Measurements from ENCODE around the gene PREX1. TPM values are rescaled to one million over a fixed set of nuclear protein-coding genes. Genes with fewer than 3 reads are reported as not detected.

Gene PREX1
- total and polyA plus RNA-seq, 2 donors (not counting 1 experiment from before 2014, with no cell fraction given): 1.0 to 3.1 TPM

DNA sequence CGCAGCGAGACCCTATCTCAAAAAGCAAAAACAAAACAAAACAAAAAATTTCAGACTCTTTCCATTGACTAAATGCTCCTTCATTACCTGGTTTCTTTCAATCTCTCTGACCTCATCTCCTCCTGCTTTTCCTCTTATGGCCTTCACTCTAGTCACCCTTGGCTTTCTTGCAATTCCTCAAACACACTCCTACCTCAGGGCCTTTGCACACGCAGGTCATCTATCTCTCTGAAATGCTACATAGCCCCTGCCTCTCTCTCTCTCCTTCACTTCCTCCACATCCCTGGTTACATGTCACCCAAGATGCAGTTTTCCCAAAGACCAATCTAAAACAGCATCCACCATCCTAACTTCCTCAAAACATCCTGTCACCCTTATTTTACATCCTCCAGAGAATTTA is 96.8 kb downstream of the PREX1 start:
- Histone ChIP-seq H3K9me3 (ENCODE audit: control insufficient read depth, insufficient read depth, low read depth, low read length) (no peaks in the 10 kb centered on the region), H3K79me2 (ENCODE audit: control insufficient read depth, insufficient read depth, low read length) (no peaks in the 10 kb centered on the region), H3K4me1 (ENCODE audit: control insufficient read depth, extremely low read depth, insufficient read depth, low read length) (peaks cover under 1% of the 10 kb centered on the region), H3K4me2 (ENCODE audit: extremely low read depth, insufficient read depth, low read length) (no peak overlapping the region), H2AFZ (ENCODE audit: low read length) (no peak overlapping the region), H3K36me3 (ENCODE audit: control insufficient read depth, insufficient read depth, low read length) (no peaks in the 10 kb centered on the region), H3K27me3 (ENCODE audit: control insufficient read depth, insufficient read depth, low read length) (no peaks in the 10 kb centered on the region), H3K4me3 (replicated peaks in 1 of 4; ENCODE audit: control extremely low read depth in 1 of 4, insufficient read depth in 1 of 4, low read depth in 3 of 4, low read length in 4 of 4) (no peak overlapping the region), H3K27ac (ENCODE audit: insufficient read depth, low read length) (no peak overlapping the region), H4K20me1 (ENCODE audit: control insufficient read depth, extremely low read depth, insufficient read depth, low read length) (no peaks in the 10 kb centered on the region), H3K9ac (ENCODE audit: insufficient read depth, low read length) (no peak overlapping the region)
- DNase-seq (ENCODE audit: low read depth in 2 of 2): no peak
- TF ChIP-seq, protein P1, sequence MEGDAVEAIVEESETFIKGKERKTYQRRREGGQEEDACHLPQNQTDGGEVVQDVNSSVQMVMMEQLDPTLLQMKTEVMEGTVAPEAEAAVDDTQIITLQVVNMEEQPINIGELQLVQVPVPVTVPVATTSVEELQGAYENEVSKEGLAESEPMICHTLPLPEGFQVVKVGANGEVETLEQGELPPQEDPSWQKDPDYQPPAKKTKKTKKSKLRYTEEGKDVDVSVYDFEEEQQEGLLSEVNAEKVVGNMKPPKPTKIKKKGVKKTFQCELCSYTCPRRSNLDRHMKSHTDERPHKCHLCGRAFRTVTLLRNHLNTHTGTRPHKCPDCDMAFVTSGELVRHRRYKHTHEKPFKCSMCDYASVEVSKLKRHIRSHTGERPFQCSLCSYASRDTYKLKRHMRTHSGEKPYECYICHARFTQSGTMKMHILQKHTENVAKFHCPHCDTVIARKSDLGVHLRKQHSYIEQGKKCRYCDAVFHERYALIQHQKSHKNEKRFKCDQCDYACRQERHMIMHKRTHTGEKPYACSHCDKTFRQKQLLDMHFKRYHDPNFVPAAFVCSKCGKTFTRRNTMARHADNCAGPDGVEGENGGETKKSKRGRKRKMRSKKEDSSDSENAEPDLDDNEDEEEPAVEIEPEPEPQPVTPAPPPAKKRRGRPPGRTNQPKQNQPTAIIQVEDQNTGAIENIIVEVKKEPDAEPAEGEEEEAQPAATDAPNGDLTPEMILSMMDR (conservative IDR thresholded peaks at IDR 0.05 in 1 of 2, IDR thresholded peaks at IDR 0.05 in 1 of 2; ENCODE audit: low read depth in 1 of 2, low read length in 2 of 2): no peak
- no peak for TF ChIP-seq EZH2 (IDR thresholded peaks at IDR 0.05; ENCODE audit: low read length, missing control alignments)

- Histone ChIP-seq H2AFZ (ENCODE audit: low read length) (no peak overlapping the region), H3K27ac (ENCODE audit: insufficient read depth, low read length) (no peak overlapping the region)
Observed at GRCh38 chr20:48729538-48729937, 98.3 kb downstream of the PREX1 start.

GRCh38 chr20:48728042-48728825 is 99.6 kb downstream of the PREX1 start:
- Histone ChIP-seq H4K20me1 (ENCODE audit: control insufficient read depth, extremely low read depth, insufficient read depth, low read length) (no peaks in the 10 kb centered on the region), H3K4me3 (replicated peaks in 1 of 4; ENCODE audit: control extremely low read depth in 1 of 4, insufficient read depth in 1 of 4, low read depth in 3 of 4, low read length in 4 of 4) (no peak overlapping the region), H3K27me3 (ENCODE audit: control insufficient read depth, insufficient read depth, low read length) (no peaks in the 10 kb centered on the region), H3K9ac (ENCODE audit: insufficient read depth, low read length) (no peak overlapping the region), H3K79me2 (ENCODE audit: control insufficient read depth, insufficient read depth, low read length) (no peaks in the 10 kb centered on the region), H3K27ac (ENCODE audit: insufficient read depth, low read length) (no peak overlapping the region), H3K36me3 (ENCODE audit: control insufficient read depth, insufficient read depth, low read length) (no peaks in the 10 kb centered on the region), H2AFZ (ENCODE audit: low read length) (no peak overlapping the region), H3K4me2 (ENCODE audit: extremely low read depth, insufficient read depth, low read length) (no peak overlapping the region), H3K9me3 (ENCODE audit: control insufficient read depth, insufficient read depth, low read depth, low read length) (no peaks in the 10 kb centered on the region), H3K4me1 (ENCODE audit: control insufficient read depth, extremely low read depth, insufficient read depth, low read length) (peaks cover 4% of the 10 kb centered on the region)
- no peak for DNase-seq (ENCODE audit: low read depth in 2 of 2)
- no peak for TF ChIP-seq EZH2 (IDR thresholded peaks at IDR 0.05; ENCODE audit: low read length, missing control alignments)
- TF ChIP-seq, protein P1 (conservative IDR thresholded peaks at IDR 0.05 in 1 of 2, IDR thresholded peaks at IDR 0.05 in 1 of 2; ENCODE audit: low read depth in 1 of 2, low read length in 2 of 2): no peak

More at GRCh38 chr20:48729538-48729937, 98.3 kb downstream of the PREX1 start:
- Histone ChIP-seq H3K4me2 (ENCODE audit: extremely low read depth, insufficient read depth, low read length) (no peak overlapping the region), H3K9me3 (ENCODE audit: control insufficient read depth, insufficient read depth, low read depth, low read length) (no peaks in the 10 kb centered on the region), H3K4me3 (replicated peaks in 1 of 4; ENCODE audit: control extremely low read depth in 1 of 4, insufficient read depth in 1 of 4, low read depth in 3 of 4, low read length in 4 of 4) (no peak overlapping the region), H3K27me3 (ENCODE audit: control insufficient read depth, insufficient read depth, low read length) (no peaks in the 10 kb centered on the region), H3K9ac (ENCODE audit: insufficient read depth, low read length) (no peak overlapping the region), H4K20me1 (ENCODE audit: control insufficient read depth, extremely low read depth, insufficient read depth, low read length) (no peaks in the 10 kb centered on the region), H3K36me3 (ENCODE audit: control insufficient read depth, insufficient read depth, low read length) (no peaks in the 10 kb centered on the region), H3K79me2 (ENCODE audit: control insufficient read depth, insufficient read depth, low read length) (no peaks in the 10 kb centered on the region), H3K4me1 (ENCODE audit: control insufficient read depth, extremely low read depth, insufficient read depth, low read length) (peaks cover 4% of the 10 kb centered on the region)
- no peak for DNase-seq (ENCODE audit: low read depth in 2 of 2)
- TF ChIP-seq, protein P1 (conservative IDR thresholded peaks at IDR 0.05 in 1 of 2, IDR thresholded peaks at IDR 0.05 in 1 of 2; ENCODE audit: low read depth in 1 of 2, low read length in 2 of 2): no peak

Data from fibroblast of lung (primary cell).